WTC11 (cell line): ENCODE results near the gene RIN1. TPM values are rescaled to one million over a fixed set of nuclear protein-coding genes. Genes with fewer than 3 reads are reported as not detected.

ENCODE experiments used
- ATAC-seq: fragments of 200-7000 bp; cut with Tn5 transposase; 2 replicates; pipeline ENCODE4 v1.10.0; 2021; ENCODE audit warnings: mild to moderate bottlenecking, moderate library complexity
- CTCF ChIA-PET: fragments of 300-600 bp; sonication (Branson Sonifier 250); formaldehyde crosslinking; loops from one replicate; lab custom pipeline; 2021; ENCODE audit warnings: antibody characterized with exemption; lab: Charles Lee
- POLR2A ChIA-PET: fragments of 350-600 bp; sonication (Branson Sonifier 250); formaldehyde crosslinking; loops from one replicate; lab custom pipeline; 2021; ENCODE audit warnings: antibody characterized with exemption; lab: Charles Lee
- DNase-seq: peaks from one replicate; pipeline ENCODE4 v3.0.0; 2021; ENCODE audit warnings: low spot score
- H3K27ac Mint-ChIP-seq: 2 replicates; pipeline ENCODE4 v1.8.0; 2021; ENCODE audit warnings: mixed read lengths
- H3K27me3 Mint-ChIP-seq: 2 replicates; pipeline ENCODE4 v1.8.0; 2021; ENCODE audit warnings: low read depth, mild to moderate bottlenecking, moderate library complexity, mixed read lengths
- H3K36me3 Mint-ChIP-seq: 2 replicates; pipeline ENCODE4 v1.8.0; 2021; ENCODE audit warnings: mixed read lengths
- H3K4me1 Mint-ChIP-seq: 2 replicates; pipeline ENCODE4 v1.8.0; 2022; ENCODE audit warnings: mixed read lengths
- H3K4me3 Mint-ChIP-seq: 2 replicates; pipeline ENCODE4 v1.8.0; 2021; ENCODE audit warnings: mild to moderate bottlenecking, moderate library complexity, mixed read lengths
- H3K9me3 Mint-ChIP-seq: 2 replicates; pipeline ENCODE4 v1.8.0; 2021; ENCODE audit warnings: mixed read lengths
- ATF1 ChIP-seq: sonication (generic); formaldehyde crosslinking; IDR thresholded peaks from 2 replicates; pipeline ENCODE4 v1.8.1; 2023; ENCODE audit warnings: mild to moderate bottlenecking, moderate library complexity, missing genetic modification reagents
- ATF6 ChIP-seq: sonication (generic); formaldehyde crosslinking; IDR thresholded peaks from 2 replicates; pipeline ENCODE4 v1.8.1; 2023; ENCODE audit warnings: mild to moderate bottlenecking, missing genetic modification reagents
- CTCF ChIP-seq: fragments of 200-600 bp; IDR thresholded peaks from 2 replicates; pipeline ENCODE4 v1.8.0; 2022; ENCODE audit warnings: antibody characterized with exemption
- KAT7 ChIP-seq: sonication (generic); formaldehyde crosslinking; IDR thresholded peaks from 2 replicates; pipeline ENCODE4 v1.8.1; 2023; ENCODE audit warnings: missing genetic modification reagents, mild to moderate bottlenecking, borderline replicate concordance
- MAX ChIP-seq: sonication (generic); formaldehyde crosslinking; IDR thresholded peaks from 2 replicates; pipeline ENCODE4 v1.8.0; 2022; ENCODE audit warnings: mild to moderate bottlenecking, missing genetic modification reagents
- ZBTB21 ChIP-seq: sonication (generic); formaldehyde crosslinking; IDR thresholded peaks from 2 replicates; pipeline ENCODE4 v1.8.1; 2023; ENCODE audit warnings: mild to moderate bottlenecking, missing genetic modification reagents, borderline replicate concordance
- ZBTB43 ChIP-seq: sonication (generic); formaldehyde crosslinking; IDR thresholded peaks from 2 replicates; pipeline ENCODE4 v1.8.1; 2023; ENCODE audit warnings: mild to moderate bottlenecking, missing genetic modification reagents
- ZNF219 ChIP-seq: sonication (generic); formaldehyde crosslinking; IDR thresholded peaks from 2 replicates; pipeline ENCODE4 v1.8.0; 2023; ENCODE audit warnings: missing genetic modification reagents, mild to moderate bottlenecking, borderline replicate concordance
- ZNF281 ChIP-seq: sonication (generic); formaldehyde crosslinking; IDR thresholded peaks from 2 replicates; pipeline ENCODE4 v1.8.0; 2023; ENCODE audit warnings: mild to moderate bottlenecking, missing genetic modification reagents
- ZNF425 ChIP-seq: fragments of 250-450 bp; sonication (Bioruptor Pico); conservative IDR thresholded peaks from 2 replicates; pipeline ENCODE4 v1.9.0; 2021; ENCODE audit warnings: mild to moderate bottlenecking
- total RNA-seq: library from RNA; stranded (reverse); gene quantifications from 3 replicates; pipeline ENCODE4 v1.2.3, GENCODE V29; 2021

RIN1 gene
- total RNA-seq, 1 experiment from 2014 or later = 5.0 TPM

GRCh38 chr11:66340596-66341501 lies 4.6 kb upstream of the RIN1 start:
- no peak for DNase-seq
- no peak for ATAC-seq
- H3K27me3 Mint-ChIP-seq = no peaks in the 10 kb centered on the region
- no peak overlapping the region for H3K4me3 Mint-ChIP-seq
- H3K4me1 Mint-ChIP-seq = peaks cover 26% of the 10 kb centered on the region
- H3K27ac Mint-ChIP-seq = no peak overlapping the region
- no peaks in the 10 kb centered on the region for H3K9me3 Mint-ChIP-seq
- TF ChIP-seq ZNF281 (CRISPR knock-in tag) (no peak), KAT7 (CRISPR knock-in tag) (no peak), ZNF425 (CRISPR knock-in tag) (no peak), MAX (CRISPR knock-in tag) (no peak), ZBTB43 (no peak)
- TF ChIP-seq, all 79 proteins: peak for 0
- ChIA-PET POLR2A (no interaction called here), CTCF (interaction anchor here (0.9 to 1.5 kb wide), 7 partner anchors 19 to 58 kb away, joined by 3 to 8 read pairs (median 3); partner anchors contain the start of genes CD248 and YIF1A)
- H3K36me3 Mint-ChIP-seq = peaks cover 10% of the 10 kb centered on the region

- TF ChIP-seq CTCF (no peak), ZBTB21 (no peak), ATF6 (CRISPR knock-in tag) (no peak), MAX (CRISPR knock-in tag) (no peak), ZNF219 (CRISPR knock-in tag) (no peak), ATF1 (CRISPR knock-in tag) (no peak)
- Mint-ChIP-seq H3K9me3 (no peaks in the 10 kb centered on the region), H3K36me3 (peaks cover 10% of the 10 kb centered on the region), H3K27me3 (no peaks in the 10 kb centered on the region), H3K4me3 (no peak overlapping the region), H3K4me1 (peaks cover 23% of the 10 kb centered on the region), H3K27ac (no peak overlapping the region)
- no peak for DNase-seq
- POLR2A ChIA-PET = no interaction called here
- CTCF ChIA-PET = interaction anchor here (1.0 to 2.7 kb wide), 7 partner anchors 18 to 57 kb away, joined by 3 to 17 read pairs (median 3); partner anchors contain the start of genes CD248 and YIF1A
- no peak for ATAC-seq
These were observed 3.7 kb upstream of the RIN1 start for GRCh38 chr11:66339686-66340483.
